Measurements from ENCODE around the gene PXT1.
"Not testable (repeated sequence)": the region's sequence is repeated elsewhere in the genome, so short reads cannot be mapped to it uniquely, and the experiment has no call there.

The PXT1 gene

GRCh38 chr6:36368921-36369865 is 73.5 kb downstream of the PXT1 start:
- DNase-seq (ENCODE audit: low spot score), result no peak

- DNase-seq (ENCODE audit: low spot score), result no peak
These were observed 74.2 kb downstream of the PXT1 start for GRCh38 chr6:36368421-36368820.

GRCh38 chr6:36367743-36368142 is 74.9 kb downstream of the PXT1 start:
- DNase-seq (ENCODE audit: low spot score), result no peak

- no peak for DNase-seq (ENCODE audit: low spot score)
These were observed 77.8 kb downstream of the PXT1 start for GRCh38 chr6:36364669-36365479.

GRCh38 chr6:36364061-36364635 is 78.5 kb downstream of the PXT1 start:
- DNase-seq (ENCODE audit: low spot score), result not testable (repeated sequence)

- not testable (repeated sequence) for DNase-seq (ENCODE audit: low spot score)
These were observed 79.3 kb downstream of the PXT1 start for GRCh38 chr6:36363371-36363752.

GRCh38 chr6:36362551-36363370 is 79.9 kb downstream of the PXT1 start:
- no peak for DNase-seq (ENCODE audit: low spot score)

GRCh38 chr6:36361071-36361470 is 81.6 kb downstream of the PXT1 start:
- no peak for DNase-seq (ENCODE audit: low spot score)

- DNase-seq (ENCODE audit: low spot score), result peak; percentile 82
These were observed 82.2 kb downstream of the PXT1 start for GRCh38 chr6:36360241-36361054.

GRCh38 chr6:36358226-36358915 is 84.3 kb downstream of the PXT1 start:
- DNase-seq (ENCODE audit: low spot score), result no peak

- no peak for DNase-seq (ENCODE audit: low spot score)
These were observed 84.8 kb downstream of the PXT1 start for GRCh38 chr6:36357872-36358225.

- no peak for DNase-seq (ENCODE audit: low spot score)
These were observed 86.8 kb downstream of the PXT1 start for GRCh38 chr6:36355819-36356218.

- DNase-seq (ENCODE audit: low spot score), result no peak
These were observed 89.2 kb downstream of the PXT1 start for GRCh38 chr6:36353411-36353915.

GRCh38 chr6:36352477-36353157 is 90.0 kb downstream of the PXT1 start:
- no peak for DNase-seq (ENCODE audit: low spot score)

- no peak for DNase-seq (ENCODE audit: low spot score)
These were observed 91.7 kb downstream of the PXT1 start for GRCh38 chr6:36350681-36351571.

- no peak for DNase-seq (ENCODE audit: low spot score)
These were observed 92.6 kb downstream of the PXT1 start for GRCh38 chr6:36350082-36350481.

GRCh38 chr6:36349240-36349639 is 93.4 kb downstream of the PXT1 start:
- no peak for DNase-seq (ENCODE audit: low spot score)

GRCh38 chr6:36347621-36348020 is 95.0 kb downstream of the PXT1 start:
- no peak for DNase-seq (ENCODE audit: low spot score)
